Lower leg skin (tissue), 3 donors: Measurements from ENCODE around the gene HIF3A.

ENCODE experiments used
- POLR2A ChIP-seq, 2 donors: fragments of 450-650 bp; IDR thresholded peaks; one replicate each; pipeline ENCODE4 v1.6.1; 2016 to 2017; ENCODE audit warnings: antibody characterized with exemption in 2 of 2, mild to moderate bottlenecking in 1 of 2, moderate library complexity in 1 of 2
- TF ChIP-seq, protein P1 (sequence below), 3 donors: fragments of 450-650 bp; IDR thresholded peaks; one replicate each; pipeline ENCODE4 v1.5.1; 2016; ENCODE audit warnings: antibody characterized with exemption in 3 of 3, mild to moderate bottlenecking in 3 of 3, moderate library complexity in 2 of 3

DNA sequence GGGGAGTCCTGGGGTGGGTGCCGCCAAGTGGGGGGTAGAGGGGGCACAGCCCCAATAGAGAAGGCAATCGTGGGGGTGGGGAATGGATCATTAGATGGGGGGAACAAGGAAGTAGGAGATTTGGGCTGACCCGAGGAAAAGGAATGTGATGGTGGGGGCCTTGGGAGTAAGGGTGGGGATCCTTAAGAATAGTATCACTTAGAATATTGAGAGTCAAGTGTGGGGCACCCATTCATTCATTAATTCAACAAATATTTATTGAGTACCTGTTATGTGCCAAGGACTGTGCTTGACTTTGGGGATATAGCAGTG lies 50.7 kb downstream of the HIF3A start:
- TF ChIP-seq, protein P1, sequence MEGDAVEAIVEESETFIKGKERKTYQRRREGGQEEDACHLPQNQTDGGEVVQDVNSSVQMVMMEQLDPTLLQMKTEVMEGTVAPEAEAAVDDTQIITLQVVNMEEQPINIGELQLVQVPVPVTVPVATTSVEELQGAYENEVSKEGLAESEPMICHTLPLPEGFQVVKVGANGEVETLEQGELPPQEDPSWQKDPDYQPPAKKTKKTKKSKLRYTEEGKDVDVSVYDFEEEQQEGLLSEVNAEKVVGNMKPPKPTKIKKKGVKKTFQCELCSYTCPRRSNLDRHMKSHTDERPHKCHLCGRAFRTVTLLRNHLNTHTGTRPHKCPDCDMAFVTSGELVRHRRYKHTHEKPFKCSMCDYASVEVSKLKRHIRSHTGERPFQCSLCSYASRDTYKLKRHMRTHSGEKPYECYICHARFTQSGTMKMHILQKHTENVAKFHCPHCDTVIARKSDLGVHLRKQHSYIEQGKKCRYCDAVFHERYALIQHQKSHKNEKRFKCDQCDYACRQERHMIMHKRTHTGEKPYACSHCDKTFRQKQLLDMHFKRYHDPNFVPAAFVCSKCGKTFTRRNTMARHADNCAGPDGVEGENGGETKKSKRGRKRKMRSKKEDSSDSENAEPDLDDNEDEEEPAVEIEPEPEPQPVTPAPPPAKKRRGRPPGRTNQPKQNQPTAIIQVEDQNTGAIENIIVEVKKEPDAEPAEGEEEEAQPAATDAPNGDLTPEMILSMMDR (IDR thresholded peaks at IDR 0.05), result no peak
- TF ChIP-seq POLR2A (IDR thresholded peaks at IDR 0.05), result no peak
